Esophagus muscularis mucosa (tissue), 3 donors: ENCODE results near the gene ARMC9.

ENCODE experiments used
- POLR2AphosphoS5 ChIP-seq, 2 donors: sonication (generic); formaldehyde crosslinking; IDR thresholded peaks; one replicate each; pipeline ENCODE4 v1.6.1; 2017; ENCODE audit warnings: antibody characterized with exemption in 2 of 2
- TF ChIP-seq, protein P1 (sequence below), 3 experiments: fragments of 200-600 bp in 2 of 3; fragments of 450-650 bp in 1 of 3; sonication (generic) in 2 of 3; IDR thresholded peaks; one replicate each; pipeline ENCODE4 v1.5.1; 2017 to 2019; ENCODE audit warnings: antibody characterized with exemption in 3 of 3, mild to moderate bottlenecking in 2 of 3, moderate library complexity in 1 of 3

DNA sequence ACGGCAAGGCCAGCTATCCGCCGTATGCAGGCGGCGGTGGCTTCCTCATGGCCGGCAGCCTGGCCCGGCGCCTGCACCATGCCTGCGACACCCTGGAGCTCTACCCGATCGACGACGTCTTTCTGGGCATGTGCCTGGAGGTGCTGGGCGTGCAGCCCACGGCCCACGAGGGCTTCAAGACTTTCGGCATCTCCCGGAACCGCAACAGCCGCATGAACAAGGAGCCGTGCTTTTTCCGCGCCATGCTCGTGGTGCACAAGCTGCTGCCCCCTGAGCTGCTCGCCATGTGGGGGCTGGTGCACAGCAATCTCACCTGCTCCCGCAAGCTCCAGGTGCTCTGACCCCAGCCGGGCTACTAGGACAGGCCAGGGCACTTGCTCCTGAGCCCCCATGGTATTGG, 200.2 kb downstream of the ARMC9 start:
- TF ChIP-seq POLR2AphosphoS5 (IDR thresholded peaks at IDR 0.05): no peak
- TF ChIP-seq, protein P1, sequence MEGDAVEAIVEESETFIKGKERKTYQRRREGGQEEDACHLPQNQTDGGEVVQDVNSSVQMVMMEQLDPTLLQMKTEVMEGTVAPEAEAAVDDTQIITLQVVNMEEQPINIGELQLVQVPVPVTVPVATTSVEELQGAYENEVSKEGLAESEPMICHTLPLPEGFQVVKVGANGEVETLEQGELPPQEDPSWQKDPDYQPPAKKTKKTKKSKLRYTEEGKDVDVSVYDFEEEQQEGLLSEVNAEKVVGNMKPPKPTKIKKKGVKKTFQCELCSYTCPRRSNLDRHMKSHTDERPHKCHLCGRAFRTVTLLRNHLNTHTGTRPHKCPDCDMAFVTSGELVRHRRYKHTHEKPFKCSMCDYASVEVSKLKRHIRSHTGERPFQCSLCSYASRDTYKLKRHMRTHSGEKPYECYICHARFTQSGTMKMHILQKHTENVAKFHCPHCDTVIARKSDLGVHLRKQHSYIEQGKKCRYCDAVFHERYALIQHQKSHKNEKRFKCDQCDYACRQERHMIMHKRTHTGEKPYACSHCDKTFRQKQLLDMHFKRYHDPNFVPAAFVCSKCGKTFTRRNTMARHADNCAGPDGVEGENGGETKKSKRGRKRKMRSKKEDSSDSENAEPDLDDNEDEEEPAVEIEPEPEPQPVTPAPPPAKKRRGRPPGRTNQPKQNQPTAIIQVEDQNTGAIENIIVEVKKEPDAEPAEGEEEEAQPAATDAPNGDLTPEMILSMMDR (IDR thresholded peaks at IDR 0.05): no peak
